ENCODE results near the gene TMPRSS4.

TMPRSS4 gene

DNA sequence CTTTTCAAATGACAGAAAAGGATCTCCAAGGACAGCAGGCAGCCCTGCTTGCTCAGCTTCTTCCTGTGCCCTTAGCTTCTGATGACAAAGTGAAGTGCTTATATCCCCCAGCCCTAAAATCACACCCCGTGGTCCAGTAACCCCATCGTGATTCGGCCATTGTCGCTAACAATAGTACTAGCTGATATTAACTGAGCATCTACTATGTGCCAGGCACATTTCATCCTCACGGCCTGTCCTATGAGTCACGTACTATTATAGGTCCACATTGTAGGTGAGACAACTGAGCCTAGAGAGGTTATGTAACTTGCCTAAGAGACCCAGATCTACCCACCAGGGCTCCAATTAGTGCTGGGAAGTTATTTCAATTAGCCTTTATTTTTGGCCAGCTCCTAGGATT, 69.7 kb downstream of the TMPRSS4 start:
- ChIA-PET POLR2A (no interaction called here), CTCF (interaction anchor here (1.3 to 7.3 kb wide), 5 partner anchors 9 to 205 kb away, joined by 4 to 83 read pairs (median 5); no protein-coding TSS in a partner anchor)
- no peak for DNase-seq (ENCODE audit: extremely low spot score)
- no peak for TF ChIP-seq CTCF (IDR thresholded peaks at IDR 0.05; ENCODE audit: control extremely low read depth, extremely low read depth, low read depth, missing control alignments)

DNA sequence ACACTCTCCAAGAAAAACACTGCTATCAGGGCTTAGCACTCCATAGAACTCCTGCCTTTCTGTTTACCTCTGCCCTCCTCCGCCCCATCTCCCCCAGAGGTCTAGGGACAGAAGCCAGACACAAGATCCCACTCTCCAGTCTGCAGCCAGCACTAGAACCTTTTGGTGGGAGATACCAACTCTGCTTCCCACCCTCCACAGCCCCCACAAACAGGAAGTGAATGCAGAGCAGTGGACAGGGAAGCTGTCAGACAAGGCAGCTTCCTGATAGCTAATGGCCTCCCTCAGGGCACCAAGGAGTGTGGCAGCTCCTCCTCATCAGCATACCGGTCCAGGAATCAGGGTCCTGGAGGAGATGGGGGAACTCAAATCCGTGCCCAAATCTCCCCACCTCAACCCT, 70.6 kb downstream of the TMPRSS4 start:
- ChIA-PET CTCF (interaction anchor here (4.5 to 7.3 kb wide), 2 partner anchors 8 to 25 kb away, joined by 25 to 83 read pairs; no protein-coding TSS in a partner anchor), POLR2A (no interaction called here)
- no peak for DNase-seq (ENCODE audit: extremely low spot score)
- no peak for TF ChIP-seq CTCF (IDR thresholded peaks at IDR 0.05; ENCODE audit: control extremely low read depth, extremely low read depth, low read depth, missing control alignments)

DNA sequence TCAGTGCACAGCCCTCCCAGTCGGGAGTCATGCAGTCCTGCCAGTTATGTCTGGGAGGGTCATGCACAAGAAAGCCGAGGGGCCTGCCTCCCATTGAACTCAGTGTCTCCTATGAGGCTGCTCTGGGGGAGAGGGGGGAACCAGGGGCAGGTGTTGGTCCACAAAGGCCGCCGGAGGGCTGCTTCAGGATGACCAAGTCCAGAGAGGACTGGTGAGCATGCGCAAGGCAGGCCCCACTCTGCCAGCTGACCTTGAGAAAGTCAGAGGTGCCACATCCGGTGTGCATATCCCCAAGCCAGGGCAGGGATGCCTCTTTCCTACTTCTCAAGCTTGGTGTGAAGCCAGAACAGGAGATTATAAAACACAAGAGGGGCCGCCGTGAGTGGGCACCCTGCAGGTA, 71.4 kb downstream of the TMPRSS4 start:
- POLR2A ChIA-PET: no interaction called here
- DNase-seq (ENCODE audit: extremely low spot score): no peak
- CTCF ChIA-PET: interaction anchor here (0.7 to 7.3 kb wide), 3 partner anchors 10 to 447 kb away, joined by 3 to 83 read pairs (median 3); no protein-coding TSS in a partner anchor
- TF ChIP-seq CTCF (IDR thresholded peaks at IDR 0.05; ENCODE audit: control extremely low read depth, extremely low read depth, low read depth, missing control alignments): no peak

- POLR2A ChIA-PET: no interaction called here
Observed at GRCh38 chr11:118148856-118149255, 72.0 kb downstream of the TMPRSS4 start.

DNA sequence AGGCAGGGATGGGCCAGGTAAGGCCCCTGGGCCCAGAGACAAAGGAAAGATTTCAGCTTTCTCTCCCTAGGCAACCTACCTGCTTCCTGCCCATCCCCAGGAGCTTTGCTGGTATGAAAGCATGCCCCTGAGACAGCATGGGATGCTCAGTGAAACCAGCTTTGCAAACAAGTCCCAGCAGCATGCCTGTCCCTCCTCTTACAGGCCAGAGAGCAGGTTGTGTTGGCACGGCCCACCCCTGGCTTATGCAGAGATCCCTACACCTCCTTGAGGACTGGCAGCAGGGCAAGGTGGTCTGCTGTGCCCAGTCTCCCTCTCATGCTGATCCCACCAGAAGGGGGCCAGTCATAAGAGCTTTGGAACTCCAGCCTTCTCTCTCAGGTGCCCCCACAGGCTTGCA, 72.6 kb downstream of the TMPRSS4 start:
- no peak for TF ChIP-seq CTCF (IDR thresholded peaks at IDR 0.05; ENCODE audit: control extremely low read depth, extremely low read depth, low read depth, missing control alignments)
- ChIA-PET POLR2A (no interaction called here), CTCF (interaction anchor here (1.1 to 7.3 kb wide), 2 partner anchors 12 to 23 kb away, joined by 3 to 83 read pairs; no protein-coding TSS in a partner anchor)
- no peak for DNase-seq (ENCODE audit: extremely low spot score)

More at GRCh38 chr11:118148856-118149255, 72.0 kb downstream of the TMPRSS4 start:
- CTCF ChIA-PET: interaction anchor here (1.1 to 7.3 kb wide), 2 partner anchors 11 to 23 kb away, joined by 3 to 83 read pairs; no protein-coding TSS in a partner anchor
- TF ChIP-seq CTCF (IDR thresholded peaks at IDR 0.05; ENCODE audit: control extremely low read depth, extremely low read depth, low read depth, missing control alignments): no peak
- DNase-seq (ENCODE audit: extremely low spot score): no peak

GRCh38 chr11:118151431-118151830, 74.6 kb downstream of the TMPRSS4 start:
- ChIA-PET POLR2A (no interaction called here), CTCF (interaction anchor here (1.1 kb wide), 1 partner anchor 20 kb away, joined by 7 read pairs; no protein-coding TSS in a partner anchor)

More at GRCh38 chr11:118151431-118151830, 74.6 kb downstream of the TMPRSS4 start:
- no peak for DNase-seq (ENCODE audit: extremely low spot score)
- TF ChIP-seq CTCF (IDR thresholded peaks at IDR 0.05; ENCODE audit: control extremely low read depth, extremely low read depth, low read depth, missing control alignments): no peak
